Activated CD8-positive, alpha-beta memory T cell treated with anti-CD3 and anti-CD28 coated beads, Interleukin-2, amount 50 U/mL, for 24 hours (primary cell): ENCODE data around the gene SMIM5.

Experiments used
- DNase-seq: peaks from one replicate; pipeline ENCODE4 v3.0.0-alpha.2; 2020; ENCODE audit errors: extremely low read depth

The SMIM5 gene

GRCh38 chr17:75640556-75641119 lies 7.4 kb downstream of the SMIM5 start:
- DNase-seq = no peak

GRCh38 chr17:75641343-75641742 lies 8.1 kb downstream of the SMIM5 start:
- no peak for DNase-seq

- no peak for DNase-seq
Measured at GRCh38 chr17:75642182-75642783, 9.0 kb downstream of the SMIM5 start.

GRCh38 chr17:75642784-75643642 lies 9.8 kb downstream of the SMIM5 start:
- no peak for DNase-seq

- DNase-seq = no peak
Measured at GRCh38 chr17:75643643-75644017, 10.4 kb downstream of the SMIM5 start.

- DNase-seq = no peak
Measured at GRCh38 chr17:75645501-75645888, 12.3 kb downstream of the SMIM5 start.

GRCh38 chr17:75645889-75646637 lies 12.8 kb downstream of the SMIM5 start:
- DNase-seq = no peak

- no peak for DNase-seq
Measured at GRCh38 chr17:75646638-75646992, 13.4 kb downstream of the SMIM5 start.

- DNase-seq = no peak
Measured at GRCh38 chr17:75647061-75647460, 13.8 kb downstream of the SMIM5 start.

- DNase-seq = no peak
Measured at GRCh38 chr17:75647921-75648320, 14.7 kb downstream of the SMIM5 start.

- no peak for DNase-seq
Measured at GRCh38 chr17:75649687-75650086, 16.5 kb downstream of the SMIM5 start.

- DNase-seq = no peak
Measured at GRCh38 chr17:75650874-75651273, 17.6 kb downstream of the SMIM5 start.

- no peak for DNase-seq
Measured at GRCh38 chr17:75652341-75652740, 19.1 kb downstream of the SMIM5 start.

GRCh38 chr17:75652934-75653549 lies 19.8 kb downstream of the SMIM5 start:
- DNase-seq = no peak

GRCh38 chr17:75654176-75654575 lies 20.9 kb downstream of the SMIM5 start:
- DNase-seq = no peak

GRCh38 chr17:75658237-75658636 lies 25.0 kb downstream of the SMIM5 start:
- DNase-seq = no peak

- DNase-seq = no peak
Measured at GRCh38 chr17:75661531-75661930, 28.3 kb downstream of the SMIM5 start.

- DNase-seq = no peak
Measured at GRCh38 chr17:75662511-75662910, 29.3 kb downstream of the SMIM5 start.

GRCh38 chr17:75664099-75664549 lies 30.9 kb downstream of the SMIM5 start:
- no peak for DNase-seq

- no peak for DNase-seq
Measured at GRCh38 chr17:75665981-75666380, 32.7 kb downstream of the SMIM5 start.

GRCh38 chr17:75666959-75667790 lies 33.9 kb downstream of the SMIM5 start, which contains the start of the genes RECQL5 and SAP30BP:
Gene RECQL5, minus strand, starts transcription at chr17:75667154. Its CDS starts 597 bp downstream, at chr17:75666557.
Gene SAP30BP, plus strand, starts transcription at chr17:75667338. Its CDS starts 35 bp downstream, at chr17:75667373.
- DNase-seq = peak; percentile 93
